Activated CD4-positive, alpha-beta T cell treated with anti-CD3 and anti-CD28 coated beads, Interleukin-2, amount 10 ng/mL, durations not matched to agents 24 days and 14 days (primary cell): Measurements from ENCODE around the gene SMARCD3. TPM values are rescaled to one million over a fixed set of nuclear protein-coding genes. Genes with fewer than 3 reads are reported as not detected.

Experiments used
- DNase-seq: peaks from one replicate; pipeline ENCODE4 v3.0.0; 2022
- H3K27ac Mint-ChIP-seq: one replicate; pipeline ENCODE4 v1.8.0; 2022; ENCODE audit warnings: mild to moderate bottlenecking, mixed read lengths
- H3K27me3 Mint-ChIP-seq: one replicate; pipeline ENCODE4 v1.8.0; 2022; ENCODE audit warnings: mixed read lengths
- H3K36me3 Mint-ChIP-seq: one replicate; pipeline ENCODE4 v1.8.0; 2022; ENCODE audit warnings: low read depth, mild to moderate bottlenecking, mixed read lengths
- H3K4me1 Mint-ChIP-seq: one replicate; pipeline ENCODE4 v1.8.0; 2021; ENCODE audit warnings: mixed read lengths
- H3K4me3 Mint-ChIP-seq: one replicate; pipeline ENCODE4 v1.8.0; 2022; ENCODE audit warnings: mild to moderate bottlenecking, moderate library complexity, mixed read lengths
- H3K9me3 Mint-ChIP-seq: one replicate; pipeline ENCODE4 v1.8.0; 2021; ENCODE audit warnings: mixed read lengths
- intact Hi-C: fragments of 100-400 bp; cut with micrococcal nuclease; formaldehyde crosslinking; loops from one replicate; pipeline ENCODE4 v1.15.1; 2023
- total RNA-seq: library from RNA; stranded (reverse); gene quantifications from 2 replicates; pipeline ENCODE4 v1.2.3, GENCODE V29; 2022

The SMARCD3 gene
- total RNA-seq, 1 donor from 2014 or later, result 2.9 TPM

DNA sequence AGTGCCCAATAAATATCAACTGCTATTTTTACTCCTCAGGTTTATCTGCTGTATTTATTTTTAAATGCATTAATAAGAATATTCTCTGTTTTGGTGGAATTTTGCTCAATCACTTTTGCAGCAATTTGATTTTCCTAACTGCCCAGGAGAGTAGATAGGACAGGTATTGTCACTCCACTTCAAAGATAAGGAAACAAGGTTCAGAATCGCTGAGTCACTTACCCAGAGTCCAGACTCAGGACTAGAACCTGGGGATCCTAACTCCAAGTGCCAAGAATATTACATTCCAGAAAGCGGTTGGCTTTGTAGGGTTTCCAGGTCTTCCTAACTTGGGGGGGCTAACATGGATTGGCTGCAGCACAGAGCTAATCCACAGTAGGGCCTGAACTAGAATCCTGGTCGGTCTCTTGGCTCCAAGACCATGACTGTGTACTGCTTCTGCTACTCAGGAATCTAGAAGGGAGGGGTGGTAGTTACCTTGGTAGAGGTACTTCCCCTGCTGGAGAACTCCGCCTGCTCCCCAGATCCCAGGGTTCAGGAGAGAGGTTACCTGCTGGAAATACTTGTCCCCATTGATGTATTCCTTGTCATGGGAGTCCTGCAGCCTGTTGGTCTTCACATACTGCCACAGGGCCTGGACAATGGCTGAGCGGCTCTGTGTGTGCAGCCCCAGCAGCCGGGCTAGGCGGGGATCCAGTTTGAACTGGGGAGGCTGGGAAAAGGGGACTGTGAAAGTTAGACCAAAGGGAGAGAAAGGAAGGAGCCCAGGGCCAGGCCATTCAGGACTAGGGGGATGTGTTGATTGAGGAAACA, 7.3 kb downstream of the SMARCD3 start:
- Mint-ChIP-seq H3K27ac (no peak overlapping the region), H3K36me3 (peaks cover 14% of the 10 kb centered on the region), H3K27me3 (peaks cover 7% of the 10 kb centered on the region), H3K4me1 (peaks cover 21% of the 10 kb centered on the region), H3K9me3 (no peaks in the 10 kb centered on the region), H3K4me3 (no peak overlapping the region)
- intact Hi-C loops, result loop anchor here (10.0 kb wide), 2 partner anchors 116 to 204 kb away; partner anchors contain the start of gene CRYGN
- no peak for DNase-seq

DNA sequence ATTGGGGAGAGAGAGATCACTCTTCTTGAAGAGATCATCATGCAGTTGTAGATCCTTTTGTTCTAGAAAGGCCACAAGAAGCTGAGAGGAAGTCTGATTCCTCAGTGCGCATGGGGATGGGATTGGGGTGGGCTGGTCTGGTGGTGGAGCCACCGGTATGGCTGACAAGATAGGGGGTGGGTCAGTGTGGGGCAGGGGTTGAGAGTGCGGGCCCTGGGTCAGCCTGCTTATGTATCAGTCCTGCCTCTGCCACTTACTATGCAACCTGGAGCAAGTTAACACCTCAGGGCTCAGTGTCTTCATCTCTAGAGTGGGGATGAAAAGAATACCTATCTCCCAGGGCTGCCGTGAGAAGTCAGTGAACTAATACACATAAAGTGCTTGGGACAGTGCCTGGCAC, 8.0 kb downstream of the SMARCD3 start:
- Mint-ChIP-seq H3K9me3 (no peaks in the 10 kb centered on the region), H3K36me3 (peaks cover 17% of the 10 kb centered on the region), H3K4me3 (no peak overlapping the region), H3K27me3 (peaks cover 3% of the 10 kb centered on the region), H3K27ac (no peak overlapping the region), H3K4me1 (peaks cover 20% of the 10 kb centered on the region)
- intact Hi-C loops, result loop anchor here (10.0 kb wide), 2 partner anchors 116 to 204 kb away; partner anchors contain the start of gene CRYGN
- DNase-seq, result no peak

DNA sequence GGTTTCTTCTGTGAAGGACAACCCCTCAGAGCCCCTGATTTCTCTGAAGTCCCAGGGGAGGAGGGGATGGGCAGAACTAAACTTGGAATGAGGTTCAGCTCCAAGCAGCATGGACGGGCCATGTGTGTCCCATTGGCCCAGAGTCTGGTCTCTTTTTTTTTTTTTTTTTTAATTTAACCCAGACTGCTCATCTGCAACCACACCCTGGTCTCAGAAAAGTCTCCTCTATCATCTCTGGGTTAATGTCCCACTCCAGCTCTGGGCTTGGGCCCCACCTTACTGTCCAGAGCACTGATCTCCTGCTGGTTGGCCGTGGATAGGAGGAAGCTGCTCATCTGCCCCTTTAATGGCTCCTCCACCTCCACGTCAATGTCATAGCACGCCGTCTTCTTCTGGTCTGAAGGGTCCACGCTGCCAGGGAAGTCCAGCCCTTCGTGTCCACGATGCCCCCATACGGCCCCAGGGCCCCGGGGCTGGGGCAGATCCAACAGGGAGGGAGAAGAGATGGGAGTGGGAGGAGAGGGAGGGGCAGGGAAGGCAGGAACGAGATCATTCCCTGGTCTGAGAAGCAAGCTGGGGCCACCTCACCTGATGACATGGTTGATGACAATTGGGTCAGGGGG, 8.5 kb downstream of the SMARCD3 start:
- Mint-ChIP-seq H3K4me1 (peaks cover 19% of the 10 kb centered on the region), H3K9me3 (no peaks in the 10 kb centered on the region), H3K36me3 (peaks cover 23% of the 10 kb centered on the region), H3K4me3 (no peak overlapping the region), H3K27ac (no peak overlapping the region), H3K27me3 (peaks cover 3% of the 10 kb centered on the region)
- intact Hi-C loops, result loop anchor here (10.0 kb wide), 2 partner anchors 115 to 205 kb away; partner anchors contain the start of gene CRYGN
- no peak for DNase-seq

DNA sequence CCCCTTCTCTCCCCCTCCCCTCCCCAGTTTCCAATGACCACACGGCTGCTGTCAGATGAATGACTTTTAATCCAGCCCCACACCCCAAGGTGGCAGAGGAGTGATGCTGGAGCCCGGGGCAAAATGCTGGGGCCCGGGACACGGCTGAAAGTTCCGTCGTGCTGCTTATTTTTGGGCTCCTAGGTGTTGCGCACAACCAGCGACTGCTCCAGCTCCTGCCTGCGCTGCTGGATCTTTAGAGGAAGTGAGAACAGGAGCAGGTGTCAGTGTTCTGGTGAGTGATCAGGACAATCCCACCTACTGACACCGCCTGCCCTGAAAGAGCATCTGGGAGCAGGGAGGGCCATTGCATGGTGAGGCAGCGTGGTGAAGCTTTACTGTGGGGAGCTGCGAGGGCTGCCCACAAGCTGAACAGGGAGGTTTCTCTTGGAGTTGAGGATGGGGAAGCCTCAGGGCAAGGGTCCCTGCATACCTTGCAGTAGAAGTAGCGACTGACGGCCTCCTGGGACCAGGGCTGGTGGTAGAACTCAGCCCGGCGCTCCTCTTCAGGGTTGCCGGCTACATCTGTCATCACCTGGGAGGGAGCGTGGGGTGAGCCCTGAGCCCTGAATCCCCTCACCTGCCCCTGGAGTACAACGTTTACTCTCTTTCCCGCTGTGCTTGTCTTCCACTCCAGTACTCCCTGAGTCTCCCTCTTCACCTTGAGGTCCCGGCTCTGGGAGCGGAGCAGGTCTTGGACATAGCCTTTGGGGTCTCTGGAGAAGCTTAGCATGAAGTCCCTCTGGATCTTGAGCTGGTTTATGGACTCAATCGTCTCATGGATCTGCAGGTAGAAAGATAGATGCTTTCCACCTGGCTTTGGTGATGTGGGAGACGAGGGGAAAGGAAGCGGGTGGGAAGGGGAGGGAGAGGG, 9.3 kb downstream of the SMARCD3 start:
- peaks cover 26% of the 10 kb centered on the region for H3K36me3 Mint-ChIP-seq
- peaks cover 17% of the 10 kb centered on the region for H3K4me1 Mint-ChIP-seq
- no peak overlapping the region for H3K4me3 Mint-ChIP-seq
- DNase-seq, result no peak
- intact Hi-C loops, result no loop called here
- no peaks in the 10 kb centered on the region for H3K9me3 Mint-ChIP-seq
- H3K27me3 Mint-ChIP-seq, result no peaks in the 10 kb centered on the region
- no peak overlapping the region for H3K27ac Mint-ChIP-seq

DNA sequence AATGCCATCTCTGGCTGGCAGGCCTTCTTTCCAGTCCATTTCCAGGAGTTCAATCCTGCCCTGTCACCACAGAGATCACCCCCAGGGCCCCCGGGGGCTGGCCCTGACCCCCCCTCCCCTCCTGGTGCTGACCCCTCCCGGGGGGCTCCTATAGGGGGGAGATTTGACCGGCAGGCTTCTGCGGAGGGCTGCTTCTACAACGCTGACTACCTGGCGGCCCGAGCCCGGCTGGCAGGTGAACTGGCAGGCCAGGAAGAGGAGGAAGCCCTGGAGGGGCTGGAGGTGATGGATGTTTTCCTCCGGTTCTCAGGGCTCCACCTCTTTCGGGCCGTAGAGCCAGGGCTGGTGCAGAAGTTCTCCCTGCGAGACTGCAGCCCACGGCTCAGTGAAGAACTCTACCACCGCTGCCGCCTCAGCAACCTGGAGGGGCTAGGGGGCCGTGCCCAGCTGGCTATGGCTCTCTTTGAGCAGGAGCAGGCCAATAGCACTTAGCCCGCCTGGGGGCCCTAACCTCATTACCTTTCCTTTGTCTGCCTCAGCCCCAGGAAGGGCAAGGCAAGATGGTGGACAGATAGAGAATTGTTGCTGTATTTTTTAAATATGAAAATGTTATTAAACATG, 10.2 kb downstream of the SMARCD3 start:
- Mint-ChIP-seq H3K4me3 (no peak overlapping the region), H3K4me1 (peaks cover 16% of the 10 kb centered on the region), H3K36me3 (peaks cover 32% of the 10 kb centered on the region), H3K9me3 (no peaks in the 10 kb centered on the region), H3K27me3 (no peaks in the 10 kb centered on the region), H3K27ac (no peak overlapping the region)
- intact Hi-C loops, result no loop called here
- no peak for DNase-seq

DNA sequence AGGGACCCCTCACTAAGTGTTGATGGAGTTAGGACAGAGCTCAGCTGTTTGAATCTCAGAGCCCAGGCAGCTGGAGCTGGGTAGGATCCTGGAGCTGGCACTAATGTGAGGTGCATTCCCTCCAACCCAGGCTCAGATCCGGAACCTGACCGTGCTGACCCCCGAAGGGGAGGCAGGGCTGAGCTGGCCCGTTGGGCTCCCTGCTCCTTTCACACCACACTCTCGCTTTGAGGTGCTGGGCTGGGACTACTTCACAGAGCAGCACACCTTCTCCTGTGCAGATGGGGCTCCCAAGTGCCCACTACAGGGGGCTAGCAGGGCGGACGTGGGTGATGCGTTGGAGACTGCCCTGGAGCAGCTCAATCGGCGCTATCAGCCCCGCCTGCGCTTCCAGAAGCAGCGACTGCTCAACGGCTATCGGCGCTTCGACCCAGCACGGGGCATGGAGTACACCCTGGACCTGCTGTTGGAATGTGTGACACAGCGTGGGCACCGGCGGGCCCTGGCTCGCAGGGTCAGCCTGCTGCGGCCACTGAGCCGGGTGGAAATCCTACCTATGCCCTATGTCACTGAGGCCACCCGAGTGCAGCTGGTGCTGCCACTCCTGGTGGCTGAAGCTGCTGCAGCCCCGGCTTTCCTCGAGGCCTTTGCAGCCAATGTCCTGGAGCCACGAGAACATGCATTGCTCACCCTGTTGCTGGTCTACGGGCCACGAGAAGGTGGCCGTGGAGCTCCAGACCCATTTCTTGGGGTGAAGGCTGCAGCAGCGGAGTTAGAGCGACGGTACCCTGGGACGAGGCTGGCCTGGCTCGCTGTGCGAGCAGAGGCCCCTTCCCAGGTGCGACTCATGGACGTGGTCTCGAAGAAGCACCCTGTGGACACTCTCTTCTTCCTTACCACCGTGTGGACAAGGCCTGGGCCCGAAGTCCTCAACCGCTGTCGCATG, 11.0 kb downstream of the SMARCD3 start:
- DNase-seq, result no peak
- peaks cover 16% of the 10 kb centered on the region for H3K4me1 Mint-ChIP-seq
- intact Hi-C loops, result no loop called here

DNA sequence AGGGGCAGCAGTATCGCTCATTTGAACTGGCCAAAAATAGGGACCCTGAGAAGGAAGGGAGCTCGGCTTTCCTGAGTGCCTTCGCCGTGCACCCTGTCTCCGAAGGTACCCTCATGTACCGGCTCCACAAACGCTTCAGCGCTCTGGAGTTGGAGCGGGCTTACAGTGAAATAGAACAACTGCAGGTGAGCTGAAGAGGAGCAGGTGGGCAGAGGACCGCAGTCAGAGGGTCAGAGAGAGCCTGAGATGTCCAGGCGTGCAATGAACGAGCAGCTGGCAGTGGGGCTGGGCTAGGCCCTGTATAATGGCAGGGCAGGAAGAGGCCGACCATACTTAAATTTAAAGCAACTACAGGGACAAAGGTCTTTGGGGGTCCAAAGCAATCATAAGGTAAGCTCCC, 12.1 kb downstream of the SMARCD3 start:
- Mint-ChIP-seq H3K27ac (no peak overlapping the region), H3K36me3 (peaks cover 35% of the 10 kb centered on the region), H3K4me1 (peaks cover 25% of the 10 kb centered on the region), H3K27me3 (no peaks in the 10 kb centered on the region), H3K9me3 (no peaks in the 10 kb centered on the region), H3K4me3 (no peak overlapping the region)
- intact Hi-C loops, result no loop called here
- no peak for DNase-seq

More for the DNA sequence above, 11.0 kb downstream of the SMARCD3 start:
- Mint-ChIP-seq H3K4me3 (no peak overlapping the region), H3K9me3 (no peaks in the 10 kb centered on the region), H3K36me3 (peaks cover 35% of the 10 kb centered on the region), H3K27ac (no peak overlapping the region), H3K27me3 (no peaks in the 10 kb centered on the region)

DNA sequence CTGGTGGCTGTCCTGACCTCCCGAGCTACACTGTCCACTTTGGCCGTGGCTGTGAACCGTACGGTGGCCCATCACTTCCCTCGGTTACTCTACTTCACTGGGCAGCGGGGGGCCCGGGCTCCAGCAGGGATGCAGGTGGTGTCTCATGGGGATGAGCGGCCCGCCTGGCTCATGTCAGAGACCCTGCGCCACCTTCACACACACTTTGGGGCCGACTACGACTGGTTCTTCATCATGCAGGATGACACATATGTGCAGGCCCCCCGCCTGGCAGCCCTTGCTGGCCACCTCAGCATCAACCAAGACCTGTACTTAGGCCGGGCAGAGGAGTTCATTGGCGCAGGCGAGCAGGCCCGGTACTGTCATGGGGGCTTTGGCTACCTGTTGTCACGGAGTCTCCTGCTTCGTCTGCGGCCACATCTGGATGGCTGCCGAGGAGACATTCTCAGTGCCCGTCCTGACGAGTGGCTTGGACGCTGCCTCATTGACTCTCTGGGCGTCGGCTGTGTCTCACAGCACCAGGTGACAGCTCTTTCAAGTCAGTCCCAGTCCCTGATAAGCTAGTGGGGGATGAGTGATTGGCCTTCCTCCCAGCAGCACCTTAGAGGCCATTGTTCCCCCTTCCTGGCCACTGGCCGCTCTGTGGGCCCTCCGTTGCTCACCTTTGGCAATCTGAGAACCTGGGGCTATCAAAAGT, 13.3 kb downstream of the SMARCD3 start:
- no peaks in the 10 kb centered on the region for H3K9me3 Mint-ChIP-seq
- H3K4me3 Mint-ChIP-seq, result peak overlapping the region; percentile 100
- no peak for DNase-seq
- H3K36me3 Mint-ChIP-seq, result peaks cover 35% of the 10 kb centered on the region
- H3K4me1 Mint-ChIP-seq, result peaks cover 25% of the 10 kb centered on the region
- no peak overlapping the region for H3K27ac Mint-ChIP-seq
- intact Hi-C loops, result no loop called here
- peaks cover 3% of the 10 kb centered on the region for H3K27me3 Mint-ChIP-seq

DNA sequence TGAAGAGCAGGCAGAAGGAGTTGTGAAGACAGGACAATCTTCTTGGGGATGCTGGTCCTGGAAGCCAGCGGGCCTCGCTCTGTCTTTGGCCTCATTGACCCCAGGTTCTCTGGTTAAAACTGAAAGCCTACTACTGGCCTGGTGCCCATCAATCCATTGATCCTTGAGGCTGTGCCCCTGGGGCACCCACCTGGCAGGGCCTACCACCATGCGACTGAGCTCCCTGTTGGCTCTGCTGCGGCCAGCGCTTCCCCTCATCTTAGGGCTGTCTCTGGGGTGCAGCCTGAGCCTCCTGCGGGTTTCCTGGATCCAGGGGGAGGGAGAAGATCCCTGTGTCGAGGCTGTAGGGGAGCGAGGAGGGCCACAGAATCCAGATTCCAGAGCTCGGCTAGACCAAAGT, 14.7 kb downstream of the SMARCD3 start:
- peaks cover 25% of the 10 kb centered on the region for H3K4me1 Mint-ChIP-seq
- H3K36me3 Mint-ChIP-seq, result peaks cover 30% of the 10 kb centered on the region
- no peak for DNase-seq
- H3K4me3 Mint-ChIP-seq, result peak overlapping the region; percentile 100
- H3K27ac Mint-ChIP-seq, result peak overlapping the region; percentile 99
- intact Hi-C loops, result loop anchor here (1.0 kb wide), 2 partner anchors 10 to 116 kb away; no protein-coding TSS in a partner anchor
- no peaks in the 10 kb centered on the region for H3K9me3 Mint-ChIP-seq
- H3K27me3 Mint-ChIP-seq, result peaks cover 6% of the 10 kb centered on the region

DNA sequence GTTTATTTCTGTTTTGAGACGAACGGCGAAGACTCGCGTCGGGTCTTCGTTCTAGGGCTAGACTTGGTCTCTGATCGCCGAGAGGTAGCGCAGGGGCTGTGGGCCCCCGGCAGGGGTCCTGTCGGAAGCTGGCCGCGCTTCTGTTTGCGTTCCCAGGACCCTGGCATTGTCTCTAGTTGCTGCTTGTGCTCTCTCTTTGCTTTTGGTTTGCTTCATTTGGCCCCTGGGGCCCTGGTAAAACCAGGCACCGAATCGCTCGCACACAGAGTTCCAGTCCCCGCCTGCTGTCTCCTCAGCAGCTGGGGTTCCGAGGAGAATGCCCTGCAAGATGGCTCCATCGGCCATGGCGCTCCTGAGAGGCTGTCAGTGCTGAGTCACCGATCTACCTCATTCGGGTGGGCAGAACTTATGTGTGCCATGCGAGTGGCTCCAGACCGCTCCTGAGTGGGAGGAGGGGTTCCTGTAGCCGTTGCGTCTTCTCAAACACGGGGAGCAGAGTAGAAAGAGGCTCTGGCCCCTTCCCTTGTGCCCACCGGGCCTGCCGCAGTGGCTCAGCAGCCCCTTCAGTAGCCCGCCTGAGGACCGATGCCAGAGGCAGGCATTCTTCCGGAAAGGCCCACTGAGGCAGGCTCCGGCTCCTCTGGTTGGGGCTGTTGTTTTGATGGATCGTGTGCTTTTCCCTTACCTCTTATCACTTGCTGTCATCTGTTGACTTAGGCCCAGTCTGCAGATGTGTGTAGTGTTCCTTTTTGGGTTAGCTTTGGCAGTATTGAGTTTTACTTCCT, 15.4 kb downstream of the SMARCD3 start:
- intact Hi-C loops, result loop anchor here (1.0 kb wide), 3 partner anchors 11 to 205 kb away; partner anchors contain the start of gene ABCB8
- Mint-ChIP-seq H3K36me3 (peaks cover 30% of the 10 kb centered on the region), H3K27ac (peak overlapping the region; percentile 99), H3K9me3 (no peaks in the 10 kb centered on the region), H3K4me1 (peaks cover 27% of the 10 kb centered on the region), H3K27me3 (peaks cover 6% of the 10 kb centered on the region), H3K4me3 (peak overlapping the region; percentile 100)
- peak; percentile 88 for DNase-seq

DNA sequence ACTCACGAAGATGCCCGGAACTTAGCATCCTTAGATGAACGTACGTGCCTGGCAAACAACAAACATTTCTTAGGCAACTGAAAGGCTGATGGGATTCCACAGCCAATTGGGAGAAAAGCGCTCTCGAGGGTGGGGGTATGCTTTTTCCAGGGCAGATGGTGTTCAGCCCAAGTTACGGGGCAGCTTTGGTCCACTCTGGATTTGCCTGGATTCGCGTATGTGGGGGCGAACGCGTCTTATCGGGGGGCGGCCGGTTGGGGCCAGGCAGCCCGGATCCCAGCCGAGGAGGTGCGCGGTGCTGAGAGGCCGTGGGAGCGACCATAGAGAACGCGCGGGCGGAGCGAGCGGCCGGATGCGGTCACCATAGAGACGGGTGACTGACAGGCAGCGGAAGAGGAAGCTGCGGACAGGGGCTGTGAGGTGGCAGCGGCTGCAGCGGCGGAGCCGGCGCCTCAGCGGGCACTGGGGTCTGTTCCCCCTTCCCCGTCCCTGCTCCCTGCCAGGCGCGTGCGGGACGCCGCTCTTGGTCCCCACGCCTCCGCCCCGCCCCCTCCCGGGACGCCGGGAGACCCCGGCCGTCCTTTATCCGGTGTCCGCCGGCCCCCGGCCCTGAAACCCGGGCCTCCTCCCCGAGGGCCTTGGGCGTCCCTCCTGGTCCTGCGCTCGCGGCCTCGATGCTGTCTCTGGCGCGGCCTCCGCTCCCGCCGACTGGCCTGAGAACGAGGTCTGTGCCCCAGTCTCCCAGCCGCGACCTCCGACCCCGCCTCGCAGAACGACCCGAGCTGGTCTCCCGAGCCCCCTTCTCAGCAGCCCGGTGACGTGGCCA, 16.2 kb downstream of the SMARCD3 start, which contains the start of gene CHPF2:
TSS of gene CHPF2 (plus strand) at position 393 of the 826 bp plus-strand sequence. CDS start 1,529 bp downstream, outside the sequence.
- Mint-ChIP-seq H3K27ac (peak within 1 kb of the TSS; percentile 99), H3K9me3 (no peaks in the 10 kb centered on the region), H3K27me3 (peaks cover 6% of the 10 kb centered on the region), H3K36me3 (peaks cover 30% of the 10 kb centered on the region), H3K4me1 (peaks cover 33% of the 10 kb centered on the region), H3K4me3 (peak within 1 kb of the TSS; percentile 100)
- peak; percentile 98 for DNase-seq
- intact Hi-C loops, result loop anchor here (1.0 kb wide), 1 partner anchor 204 kb away; the partner anchor contains the start of gene ABCB8
